HepG2 (cell line): Measurements from ENCODE around the gene FBF1. TPM values are rescaled to one million over a fixed set of nuclear protein-coding genes. Genes with fewer than 3 reads are reported as not detected.

ENCODE experiments used
- BORCS8-MEF2B ChIP-seq: sonication (generic); formaldehyde crosslinking; IDR thresholded peaks from 2 replicates; pipeline ENCODE4 v1.8.0; 2022; ENCODE audit warnings: mild to moderate bottlenecking, missing genetic modification reagents
- HMG20B ChIP-seq: conservative IDR thresholded peaks from 2 replicates; pipeline ENCODE4 v1.6.1; 2016; ENCODE audit warnings: missing genetic modification reagents, missing compliant biosample characterization
- HNRNPK ChIP-seq: fragments of 200-400 bp; formaldehyde crosslinking; IDR thresholded peaks from 2 replicates; pipeline ENCODE4 v1.6.1; 2018; ENCODE audit warnings: low read length, low read depth, moderate library complexity, mild to moderate bottlenecking; ENCODE audit not compliant: poor library complexity, severe bottlenecking
- HOXA5 ChIP-seq: sonication (generic); formaldehyde crosslinking; IDR thresholded peaks from 2 replicates; pipeline ENCODE4 v1.4.0; 2020; ENCODE audit warnings: missing genetic modification reagents
- MAFG ChIP-seq: sonication (generic); formaldehyde crosslinking; IDR thresholded peaks from 2 replicates; pipeline ENCODE4 v1.5.1; 2020; ENCODE audit warnings: mild to moderate bottlenecking, missing genetic modification reagents
- NCOA5 ChIP-seq: sonication (generic); formaldehyde crosslinking; IDR thresholded peaks from 2 replicates; pipeline ENCODE4 v1.4.0; 2020; ENCODE audit warnings: missing genetic modification reagents
- NR3C1 ChIP-seq: sonication (generic); formaldehyde crosslinking; IDR thresholded peaks from 2 replicates; pipeline ENCODE4 v1.4.0; 2020; ENCODE audit warnings: missing genetic modification reagents
- SNRNP70 ChIP-seq: fragments of 200-400 bp; formaldehyde crosslinking; IDR thresholded peaks from 2 replicates; pipeline ENCODE4 v1.6.1; 2017; ENCODE audit warnings: mild to moderate bottlenecking, low read depth, low read length, moderate library complexity
- TBL1XR1 ChIP-seq: fragments of 150-350 bp; IDR thresholded peaks from 2 replicates; pipeline ENCODE4 v1.6.1; 2014; ENCODE audit warnings: borderline replicate concordance, low read length; ENCODE audit not compliant: partially characterized antibody
- TCF7L2 ChIP-seq: IDR thresholded peaks from 2 replicates; pipeline ENCODE4 v1.6.1; 2011; ENCODE audit warnings: mild to moderate bottlenecking, low read depth, low read length, moderate library complexity
- ZC3H13 ChIP-seq: sonication (generic); formaldehyde crosslinking; IDR thresholded peaks from 2 replicates; pipeline ENCODE4 v1.8.1; 2023; ENCODE audit warnings: mild to moderate bottlenecking, missing genetic modification reagents, moderate library complexity
- ZNF12 ChIP-seq: sonication (generic); formaldehyde crosslinking; IDR thresholded peaks from 2 replicates; pipeline ENCODE4 v1.5.0; 2020; ENCODE audit warnings: missing genetic modification reagents
- ZNF225 ChIP-seq: sonication (generic); formaldehyde crosslinking; IDR thresholded peaks from 2 replicates; pipeline ENCODE4 v1.4.0; 2020; ENCODE audit warnings: mild to moderate bottlenecking, missing genetic modification reagents
- ZNF589 ChIP-seq: sonication (generic); formaldehyde crosslinking; conservative IDR thresholded peaks from 2 replicates; pipeline ENCODE4 v1.8.0; 2022; ENCODE audit warnings: mild to moderate bottlenecking, moderate library complexity, missing genetic modification reagents
- ZNF607 ChIP-seq: sonication (generic); formaldehyde crosslinking; IDR thresholded peaks from 2 replicates; pipeline ENCODE4 v1.5.1; 2020; ENCODE audit warnings: missing genetic modification reagents, mild to moderate bottlenecking, borderline replicate concordance
- ZNF670 ChIP-seq: sonication (generic); formaldehyde crosslinking; IDR thresholded peaks from 2 replicates; pipeline ENCODE4 v1.8.0; 2022; ENCODE audit warnings: mild to moderate bottlenecking, missing genetic modification reagents, borderline replicate concordance
- ZNF709 ChIP-seq: sonication (generic); formaldehyde crosslinking; IDR thresholded peaks from 2 replicates; pipeline ENCODE4 v1.5.0; 2020; ENCODE audit warnings: mild to moderate bottlenecking, missing genetic modification reagents
- ZNF737 ChIP-seq: sonication (generic); formaldehyde crosslinking; IDR thresholded peaks from 2 replicates; pipeline ENCODE4 v1.5.0; 2020; ENCODE audit warnings: missing genetic modification reagents, mild to moderate bottlenecking, borderline replicate concordance
- polyA plus RNA-seq, 8 experiments: library from polyadenylated mRNA; depleted of rRNA in 3 of 8; stranded (reverse) in 7 of 8; unstranded in 1 of 8; fragments of >200 nt; fragmentation: Illumina TruSeq in 4 of 8; extraction: Trizol in 4 of 8; gene quantifications; 2 replicates each; pipeline versions ENCODE4 v1.2.1 to v1.2.3, GENCODE V29; 2011 to 2016; ENCODE audit warnings: low read depth in 4 of 8, missing spikeins in 1 of 8, mixed read lengths in 1 of 8; ENCODE audit not compliant: insufficient read depth in 1 of 8
- total RNA-seq, 5 experiments: library from RNA; depleted of rRNA; stranded (reverse); fragments of >200 nt; fragmentation: Illumina TruSeq; extraction: Trizol; gene quantifications; 2 replicates each; pipeline ENCODE4 v1.2.3, GENCODE V29; 2016; ENCODE audit warnings: low read depth in 1 of 5
- TF ChIP-seq, protein P1 (sequence below): sonication (generic); formaldehyde crosslinking; conservative IDR thresholded peaks from 2 replicates; pipeline ENCODE4 v1.8.0; 2022; ENCODE audit warnings: low read depth, missing genetic modification reagents
- TF ChIP-seq, protein P2 (sequence below): sonication (generic); formaldehyde crosslinking; IDR thresholded peaks from 2 replicates; pipeline ENCODE4 v1.4.0; 2020; ENCODE audit warnings: missing genetic modification reagents, borderline replicate concordance
- TF ChIP-seq, protein P3 (sequence below): sonication (generic); formaldehyde crosslinking; IDR thresholded peaks from 2 replicates; pipeline ENCODE4 v1.4.0; 2020; ENCODE audit warnings: missing genetic modification reagents, borderline replicate concordance

The FBF1 gene
- total and polyA plus RNA-seq, 2 of the 13 experiments (the other 11 are each of a cell fraction or from before 2014, with no cell fraction given) = 2.4 to 8.1 TPM

DNA sequence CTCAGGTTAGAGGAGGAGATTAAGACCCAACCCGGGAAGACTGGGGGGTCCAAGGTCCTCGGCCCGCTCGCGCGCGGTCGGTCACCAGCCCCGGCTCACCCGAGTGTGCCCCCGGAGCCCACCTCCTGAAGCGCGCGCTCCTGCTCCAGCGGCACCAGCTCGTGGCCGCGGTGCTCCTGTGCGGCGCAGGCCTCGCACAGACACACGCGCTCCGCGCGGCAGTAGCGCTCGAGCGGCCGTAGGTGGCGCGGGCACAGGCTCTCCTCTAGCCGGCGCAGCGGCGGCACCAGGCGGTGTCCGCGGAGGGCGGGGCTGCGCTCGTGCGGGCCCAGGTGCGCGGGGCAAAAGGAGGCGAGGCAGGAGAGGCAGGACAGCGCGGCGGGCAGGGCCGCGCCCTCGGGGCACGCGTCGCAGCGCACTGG lies 63.1 kb downstream of the FBF1 start (continued):
- TF ChIP-seq ZNF737 (CRISPR knock-in tag) = no peak
- TF ChIP-seq BORCS8-MEF2B (CRISPR knock-in tag) = no peak; the same call in 1 of the 2 replicates
- TF ChIP-seq, protein P1, sequence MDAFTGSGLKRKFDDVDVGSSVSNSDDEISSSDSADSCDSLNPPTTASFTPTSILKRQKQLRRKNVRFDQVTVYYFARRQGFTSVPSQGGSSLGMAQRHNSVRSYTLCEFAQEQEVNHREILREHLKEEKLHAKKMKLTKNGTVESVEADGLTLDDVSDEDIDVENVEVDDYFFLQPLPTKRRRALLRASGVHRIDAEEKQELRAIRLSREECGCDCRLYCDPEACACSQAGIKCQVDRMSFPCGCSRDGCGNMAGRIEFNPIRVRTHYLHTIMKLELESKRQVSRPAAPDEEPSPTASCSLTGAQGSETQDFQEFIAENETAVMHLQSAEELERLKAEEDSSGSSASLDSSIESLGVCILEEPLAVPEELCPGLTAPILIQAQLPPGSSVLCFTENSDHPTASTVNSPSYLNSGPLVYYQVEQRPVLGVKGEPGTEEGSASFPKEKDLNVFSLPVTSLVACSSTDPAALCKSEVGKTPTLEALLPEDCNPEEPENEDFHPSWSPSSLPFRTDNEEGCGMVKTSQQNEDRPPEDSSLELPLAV (CRISPR knock-in tag) = 0 out of 2 replicates have a peak, but pooled peaks have one; percentile 82
- TF ChIP-seq TCF7L2 = no peak
- no peak for TF ChIP-seq ZNF607 (CRISPR knock-in tag)
- peak; percentile 44; the same call in 1 of the 2 replicates for TF ChIP-seq NCOA5 (CRISPR knock-in tag)
- TF ChIP-seq, protein P2, sequence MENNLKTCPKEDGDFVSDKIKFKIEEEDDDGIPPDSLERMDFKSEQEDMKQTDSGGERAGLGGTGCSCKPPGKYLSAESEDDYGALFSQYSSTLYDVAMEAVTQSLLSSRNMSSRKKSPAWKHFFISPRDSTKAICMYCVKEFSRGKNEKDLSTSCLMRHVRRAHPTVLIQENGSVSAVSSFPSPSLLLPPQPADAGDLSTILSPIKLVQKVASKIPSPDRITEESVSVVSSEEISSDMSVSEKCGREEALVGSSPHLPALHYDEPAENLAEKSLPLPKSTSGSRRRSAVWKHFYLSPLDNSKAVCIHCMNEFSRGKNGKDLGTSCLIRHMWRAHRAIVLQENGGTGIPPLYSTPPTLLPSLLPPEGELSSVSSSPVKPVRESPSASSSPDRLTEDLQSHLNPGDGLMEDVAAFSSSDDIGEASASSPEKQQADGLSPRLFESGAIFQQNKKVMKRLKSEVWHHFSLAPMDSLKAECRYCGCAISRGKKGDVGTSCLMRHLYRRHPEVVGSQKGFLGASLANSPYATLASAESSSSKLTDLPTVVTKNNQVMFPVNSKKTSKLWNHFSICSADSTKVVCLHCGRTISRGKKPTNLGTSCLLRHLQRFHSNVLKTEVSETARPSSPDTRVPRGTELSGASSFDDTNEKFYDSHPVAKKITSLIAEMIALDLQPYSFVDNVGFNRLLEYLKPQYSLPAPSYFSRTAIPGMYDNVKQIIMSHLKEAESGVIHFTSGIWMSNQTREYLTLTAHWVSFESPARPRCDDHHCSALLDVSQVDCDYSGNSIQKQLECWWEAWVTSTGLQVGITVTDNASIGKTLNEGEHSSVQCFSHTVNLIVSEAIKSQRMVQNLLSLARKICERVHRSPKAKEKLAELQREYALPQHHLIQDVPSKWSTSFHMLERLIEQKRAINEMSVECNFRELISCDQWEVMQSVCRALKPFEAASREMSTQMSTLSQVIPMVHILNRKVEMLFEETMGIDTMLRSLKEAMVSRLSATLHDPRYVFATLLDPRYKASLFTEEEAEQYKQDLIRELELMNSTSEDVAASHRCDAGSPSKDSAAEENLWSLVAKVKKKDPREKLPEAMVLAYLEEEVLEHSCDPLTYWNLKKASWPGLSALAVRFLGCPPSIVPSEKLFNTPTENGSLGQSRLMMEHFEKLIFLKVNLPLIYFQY (CRISPR knock-in tag) = peak; percentile 70; the same call in 1 of the 2 replicates
- TF ChIP-seq, protein P3, sequence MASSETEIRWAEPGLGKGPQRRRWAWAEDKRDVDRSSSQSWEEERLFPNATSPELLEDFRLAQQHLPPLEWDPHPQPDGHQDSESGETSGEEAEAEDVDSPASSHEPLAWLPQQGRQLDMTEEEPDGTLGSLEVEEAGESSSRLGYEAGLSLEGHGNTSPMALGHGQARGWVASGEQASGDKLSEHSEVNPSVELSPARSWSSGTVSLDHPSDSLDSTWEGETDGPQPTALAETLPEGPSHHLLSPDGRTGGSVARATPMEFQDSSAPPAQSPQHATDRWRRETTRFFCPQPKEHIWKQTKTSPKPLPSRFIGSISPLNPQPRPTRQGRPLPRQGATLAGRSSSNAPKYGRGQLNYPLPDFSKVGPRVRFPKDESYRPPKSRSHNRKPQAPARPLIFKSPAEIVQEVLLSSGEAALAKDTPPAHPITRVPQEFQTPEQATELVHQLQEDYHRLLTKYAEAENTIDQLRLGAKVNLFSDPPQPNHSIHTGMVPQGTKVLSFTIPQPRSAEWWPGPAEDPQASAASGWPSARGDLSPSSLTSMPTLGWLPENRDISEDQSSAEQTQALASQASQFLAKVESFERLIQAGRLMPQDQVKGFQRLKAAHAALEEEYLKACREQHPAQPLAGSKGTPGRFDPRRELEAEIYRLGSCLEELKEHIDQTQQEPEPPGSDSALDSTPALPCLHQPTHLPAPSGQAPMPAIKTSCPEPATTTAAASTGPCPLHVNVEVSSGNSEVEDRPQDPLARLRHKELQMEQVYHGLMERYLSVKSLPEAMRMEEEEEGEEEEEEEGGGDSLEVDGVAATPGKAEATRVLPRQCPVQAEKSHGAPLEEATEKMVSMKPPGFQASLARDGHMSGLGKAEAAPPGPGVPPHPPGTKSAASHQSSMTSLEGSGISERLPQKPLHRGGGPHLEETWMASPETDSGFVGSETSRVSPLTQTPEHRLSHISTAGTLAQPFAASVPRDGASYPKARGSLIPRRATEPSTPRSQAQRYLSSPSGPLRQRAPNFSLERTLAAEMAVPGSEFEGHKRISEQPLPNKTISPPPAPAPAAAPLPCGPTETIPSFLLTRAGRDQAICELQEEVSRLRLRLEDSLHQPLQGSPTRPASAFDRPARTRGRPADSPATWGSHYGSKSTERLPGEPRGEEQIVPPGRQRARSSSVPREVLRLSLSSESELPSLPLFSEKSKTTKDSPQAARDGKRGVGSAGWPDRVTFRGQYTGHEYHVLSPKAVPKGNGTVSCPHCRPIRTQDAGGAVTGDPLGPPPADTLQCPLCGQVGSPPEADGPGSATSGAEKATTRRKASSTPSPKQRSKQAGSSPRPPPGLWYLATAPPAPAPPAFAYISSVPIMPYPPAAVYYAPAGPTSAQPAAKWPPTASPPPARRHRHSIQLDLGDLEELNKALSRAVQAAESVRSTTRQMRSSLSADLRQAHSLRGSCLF = no peak; the same call in 1 of the 2 replicates
- 0 out of 2 replicates have a peak, but pooled peaks have one; percentile 15 for TF ChIP-seq HMG20B (CRISPR knock-in tag)
- no peak for TF ChIP-seq ZNF670 (CRISPR knock-in tag)
- peak; percentile 28; the same call in 1 of the 2 replicates for TF ChIP-seq HOXA5 (CRISPR knock-in tag)
- TF ChIP-seq ZNF709 (CRISPR knock-in tag) = peak; percentile 74
- no peak for TF ChIP-seq SNRNP70
- no peak for TF ChIP-seq MAFG (CRISPR knock-in tag)
- TF ChIP-seq ZC3H13 (CRISPR knock-in tag) = peak; percentile 98
- TF ChIP-seq ZNF589 = peak; percentile 44; the same call in 1 of the 2 replicates
- peak; percentile 70 for TF ChIP-seq HNRNPK
- TF ChIP-seq TBL1XR1 = peak; percentile 55
- TF ChIP-seq NR3C1 (CRISPR knock-in tag) = no peak
- TF ChIP-seq ZNF12 (CRISPR knock-in tag) = no peak; the same call in 1 of the 2 replicates
- TF ChIP-seq ZNF225 (CRISPR knock-in tag) = peak; percentile 31; the same call in 1 of the 2 replicates
